COR-L47 (cell line): ENCODE measurements around the gene CORO7.

Experiments
- DNase-seq: peaks from one replicate; lab custom pipeline; 2025; lab: John Stamatoyannopoulos, UW

Gene CORO7

GRCh38 chr16:4321286-4322120, 94.9 kb downstream of the CORO7 start:
- no peak for DNase-seq

GRCh38 chr16:4320571-4321137, 95.7 kb downstream of the CORO7 start:
- DNase-seq = no peak

- DNase-seq = no peak
Measured at GRCh38 chr16:4319454-4320421, 96.7 kb downstream of the CORO7 start.

GRCh38 chr16:4318967-4319366, 97.4 kb downstream of the CORO7 start:
- no peak for DNase-seq

GRCh38 chr16:4318451-4318910, 97.9 kb downstream of the CORO7 start:
- no peak for DNase-seq

GRCh38 chr16:4317532-4318450, 98.6 kb downstream of the CORO7 start:
- DNase-seq = peak; percentile 29

- peak; percentile 95 for DNase-seq
Measured at GRCh38 chr16:4316864-4317531, 99.4 kb downstream of the CORO7 start.

- DNase-seq = peak; percentile 40
Measured at GRCh38 chr16:4316108-4316863, 100.1 kb downstream of the CORO7 start.

- peak; percentile 67 for DNase-seq
Measured at GRCh38 chr16:4315186-4316107, 100.9 kb downstream of the CORO7 start, which contains the start of gene GLIS2. GLIS2 (plus strand) TSS chr16:4316067; CDS start chr16:4332281, 16,214 bp downstream.

- DNase-seq = no peak
Measured at GRCh38 chr16:4314532-4315185, 101.7 kb downstream of the CORO7 start.

GRCh38 chr16:4313563-4314531, 102.5 kb downstream of the CORO7 start:
- no peak for DNase-seq

- DNase-seq = peak; percentile 48
Measured at GRCh38 chr16:4309833-4310266, 106.5 kb downstream of the CORO7 start.

GRCh38 chr16:4309102-4309832, 107.1 kb downstream of the CORO7 start:
- no peak for DNase-seq

GRCh38 chr16:4307215-4308037, 109.0 kb downstream of the CORO7 start:
- no peak for DNase-seq
